ENCODE data around the gene SLC6A8.
"Not testable (repeated sequence)": the region's sequence is repeated elsewhere in the genome, so short reads cannot be mapped to it uniquely, and the experiment has no call there.

The SLC6A8 gene

GRCh38 chrX:153673428-153674218 is 14.1 kb upstream of the SLC6A8 start, which contains the start of gene PNCK:
PNCK (minus strand) TSS chrX:153673813; CDS start chrX:153673076, 737 bp downstream.
- Histone ChIP-seq H3K36me3 (ENCODE audit: low read depth) (no peaks in the 10 kb centered on the region), H3K27ac (ENCODE audit: poor library complexity, severe bottlenecking) (no peak within 1 kb of the TSS), H3K4me1 (ENCODE audit: insufficient read depth, poor library complexity, severe bottlenecking) (peaks cover 9% of the 10 kb centered on the region), H3K27me3 (ENCODE audit: insufficient read depth, poor library complexity, severe bottlenecking) (no peaks in the 10 kb centered on the region), H3K9me3 (ENCODE audit: severe bottlenecking) (no peaks in the 10 kb centered on the region), H3K4me3 (ENCODE audit: severe bottlenecking) (no peak within 1 kb of the TSS)
- TF ChIP-seq CTCF (IDR thresholded peaks at IDR 0.05; ENCODE audit: poor library complexity, severe bottlenecking) = no peak
- ATAC-seq (ENCODE audit: low read depth) = no peak
- no peak for DNase-seq (ENCODE audit: low spot score)

GRCh38 chrX:153674219-153674851 is 13.4 kb upstream of the SLC6A8 start:
- Histone ChIP-seq H3K4me3 (ENCODE audit: severe bottlenecking) (no peak overlapping the region), H3K27ac (ENCODE audit: poor library complexity, severe bottlenecking) (no peak overlapping the region)
- ATAC-seq (ENCODE audit: low read depth) = no peak

GRCh38 chrX:153681175-153681574 is 6.6 kb upstream of the SLC6A8 start:
- H3K27ac ChIP-seq (ENCODE audit: poor library complexity, severe bottlenecking) = no peak overlapping the region
- TF ChIP-seq CTCF (IDR thresholded peaks at IDR 0.05; ENCODE audit: poor library complexity, severe bottlenecking) = no peak
- no peaks in the 10 kb centered on the region for H3K36me3 ChIP-seq (ENCODE audit: low read depth)
- DNase-seq (ENCODE audit: low spot score) = no peak
- peaks cover 3% of the 10 kb centered on the region for H3K4me1 ChIP-seq (ENCODE audit: insufficient read depth, poor library complexity, severe bottlenecking)
- no peaks in the 10 kb centered on the region for H3K9me3 ChIP-seq (ENCODE audit: severe bottlenecking)
- no peak for ATAC-seq (ENCODE audit: low read depth)
- H3K27me3 ChIP-seq (ENCODE audit: insufficient read depth, poor library complexity, severe bottlenecking) = no peaks in the 10 kb centered on the region
- H3K4me3 ChIP-seq (ENCODE audit: severe bottlenecking) = no peak overlapping the region

More at GRCh38 chrX:153674219-153674851, 13.4 kb upstream of the SLC6A8 start:
- TF ChIP-seq CTCF (IDR thresholded peaks at IDR 0.05; ENCODE audit: poor library complexity, severe bottlenecking) = no peak
- Histone ChIP-seq H3K36me3 (ENCODE audit: low read depth) (no peaks in the 10 kb centered on the region), H3K4me1 (ENCODE audit: insufficient read depth, poor library complexity, severe bottlenecking) (peaks cover 9% of the 10 kb centered on the region), H3K9me3 (ENCODE audit: severe bottlenecking) (no peaks in the 10 kb centered on the region), H3K27me3 (ENCODE audit: insufficient read depth, poor library complexity, severe bottlenecking) (no peaks in the 10 kb centered on the region)
- DNase-seq (ENCODE audit: low spot score) = no peak

- not testable (repeated sequence) for H3K9me3 ChIP-seq (ENCODE audit: severe bottlenecking); H3K4me1 ChIP-seq (ENCODE audit: insufficient read depth, poor library complexity, severe bottlenecking); H3K36me3 ChIP-seq (ENCODE audit: low read depth); ATAC-seq (ENCODE audit: low read depth); DNase-seq (ENCODE audit: low spot score); H3K4me3 ChIP-seq (ENCODE audit: severe bottlenecking); H3K27me3 ChIP-seq (ENCODE audit: insufficient read depth, poor library complexity, severe bottlenecking)
- H3K27ac ChIP-seq (ENCODE audit: poor library complexity, severe bottlenecking) = peak overlapping the region; percentile 17
These were observed 4.2 kb upstream of the SLC6A8 start for GRCh38 chrX:153683486-153683885.

DNA sequence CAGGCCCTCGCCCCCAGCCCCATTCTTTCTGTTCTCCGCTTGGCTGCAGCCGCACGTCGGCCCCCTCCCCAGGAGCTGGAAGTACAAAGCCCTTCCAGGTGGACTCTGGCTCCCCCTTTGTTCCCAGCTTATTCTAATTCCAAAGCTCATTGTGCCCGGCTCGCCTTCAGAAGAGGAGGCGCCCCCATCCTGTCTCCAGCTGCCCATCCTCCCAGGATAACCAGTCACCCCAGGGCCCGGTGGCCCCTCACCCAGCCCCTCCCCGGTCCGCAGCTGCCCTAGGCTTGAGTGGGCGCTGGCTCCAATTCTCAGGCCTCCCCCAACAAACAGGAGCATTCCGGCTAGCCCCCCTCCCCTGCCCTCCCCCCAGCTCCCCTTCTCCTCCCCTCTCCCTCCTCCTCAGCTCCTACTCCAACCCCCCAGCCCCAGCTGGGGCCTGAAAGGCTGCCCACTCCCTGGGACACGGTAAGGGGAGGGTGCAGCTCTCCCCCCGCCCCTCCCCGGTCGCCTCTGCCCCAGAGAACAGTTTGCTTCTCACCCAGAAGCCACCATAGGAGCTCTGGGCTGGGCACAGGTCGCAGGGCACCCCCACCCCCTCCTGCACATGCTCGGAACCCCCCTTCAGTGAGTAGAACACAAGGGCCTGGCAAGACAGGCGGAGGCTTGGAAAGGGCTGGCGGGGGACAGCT is 3.1 kb upstream of the SLC6A8 start:
- no peak overlapping the region for H3K27ac ChIP-seq (ENCODE audit: poor library complexity, severe bottlenecking)
- no peaks in the 10 kb centered on the region for H3K4me1 ChIP-seq (ENCODE audit: insufficient read depth, poor library complexity, severe bottlenecking)
- no peaks in the 10 kb centered on the region for H3K27me3 ChIP-seq (ENCODE audit: insufficient read depth, poor library complexity, severe bottlenecking)
- no peak for DNase-seq (ENCODE audit: low spot score)
- no peak for ATAC-seq (ENCODE audit: low read depth)
- H3K9me3 ChIP-seq (ENCODE audit: severe bottlenecking) = no peaks in the 10 kb centered on the region
- H3K36me3 ChIP-seq (ENCODE audit: low read depth) = no peaks in the 10 kb centered on the region
- TF ChIP-seq CTCF (IDR thresholded peaks at IDR 0.05; ENCODE audit: poor library complexity, severe bottlenecking) = no peak
- no peak overlapping the region for H3K4me3 ChIP-seq (ENCODE audit: severe bottlenecking)
